Left renal cortex interstitium (tissue), 4 donors: ENCODE results near the gene ANKUB1. TPM values are rescaled to one million over a fixed set of nuclear protein-coding genes. Genes with fewer than 3 reads are reported as not detected.

Experiments used
- DNase-seq, 4 donors: peaks; one replicate each; pipeline ENCODE4 v3.0.0-alpha.2; 2013; ENCODE audit warnings: low read depth in 4 of 4, low spot score in 2 of 4, missing footprints in 1 of 4
- polyA plus RNA-seq, 4 donors: library from polyadenylated mRNA; unstranded; fragments of 120-200 nt; gene quantifications; one replicate each; pipeline ENCODE4 v1.2.1, GENCODE V29; 2013; ENCODE audit not compliant: insufficient read length in 4 of 4

Gene ANKUB1
- polyA plus RNA-seq, 4 donors = 0.17 to 0.70 (median 0.36) TPM; not detected in 1

DNA sequence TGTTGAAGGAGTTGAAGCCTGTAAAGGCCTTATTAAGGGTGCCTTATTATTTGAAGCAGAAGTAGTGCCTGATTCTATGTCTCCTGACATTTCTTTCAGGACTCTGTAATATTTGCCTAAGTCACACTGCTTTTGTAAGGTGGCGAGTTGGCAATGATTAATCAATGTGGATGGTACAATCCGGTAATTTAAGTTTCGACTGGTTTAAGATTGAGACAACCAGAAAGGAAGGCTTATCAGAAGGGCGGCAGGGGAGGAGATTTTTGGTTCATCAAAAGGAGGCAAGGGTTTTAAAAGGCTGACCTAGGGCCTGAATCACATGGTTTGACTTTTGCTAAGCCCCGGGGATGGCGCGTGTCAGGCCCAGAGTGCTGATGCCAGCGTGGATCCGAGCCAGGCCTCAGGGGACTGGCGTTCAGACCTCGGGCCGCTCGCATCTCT lies 19.8 kb upstream of the ANKUB1 start:
- DNase-seq = peak; percentile 13 to 21 (median 15)

DNA sequence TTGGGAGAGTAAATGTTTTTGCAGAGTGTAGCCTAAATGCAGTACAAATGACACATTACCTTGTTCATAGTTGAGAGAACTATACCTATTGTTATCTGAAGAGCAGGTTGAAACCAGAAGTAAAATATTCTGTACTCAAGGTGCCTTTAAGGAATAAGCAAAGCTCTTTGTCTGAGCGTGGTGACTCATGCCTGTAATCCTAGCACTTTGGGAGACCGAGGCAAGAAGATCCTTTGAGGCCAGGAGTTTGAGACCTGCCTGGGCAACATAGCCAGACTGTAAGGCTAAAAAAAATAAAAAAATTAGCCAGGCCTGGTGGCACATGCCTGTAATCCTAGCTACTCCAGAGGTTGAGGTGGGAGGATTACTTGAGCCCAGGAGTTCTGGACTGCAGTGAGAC lies 18.5 kb upstream of the ANKUB1 start:
- DNase-seq = no peak

DNA sequence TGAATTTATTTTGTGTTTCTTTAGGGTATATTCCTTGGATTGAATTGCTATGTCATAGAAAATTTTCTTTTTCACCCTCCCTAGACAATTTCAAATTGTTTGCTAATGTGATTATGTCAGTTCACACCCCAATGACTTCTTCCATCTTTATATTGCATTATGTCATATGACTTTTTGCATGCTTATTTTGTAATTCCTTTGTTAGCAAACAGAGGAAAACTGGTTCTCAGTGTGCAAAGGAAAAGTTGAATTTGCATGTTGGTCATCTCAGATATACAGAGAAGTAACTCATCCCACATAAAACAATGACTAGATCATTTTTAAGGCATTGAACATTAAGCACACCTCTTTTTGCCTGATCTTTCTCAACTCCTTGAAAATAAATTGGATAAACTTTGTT lies 17.3 kb upstream of the ANKUB1 start:
- DNase-seq = no peak

DNA sequence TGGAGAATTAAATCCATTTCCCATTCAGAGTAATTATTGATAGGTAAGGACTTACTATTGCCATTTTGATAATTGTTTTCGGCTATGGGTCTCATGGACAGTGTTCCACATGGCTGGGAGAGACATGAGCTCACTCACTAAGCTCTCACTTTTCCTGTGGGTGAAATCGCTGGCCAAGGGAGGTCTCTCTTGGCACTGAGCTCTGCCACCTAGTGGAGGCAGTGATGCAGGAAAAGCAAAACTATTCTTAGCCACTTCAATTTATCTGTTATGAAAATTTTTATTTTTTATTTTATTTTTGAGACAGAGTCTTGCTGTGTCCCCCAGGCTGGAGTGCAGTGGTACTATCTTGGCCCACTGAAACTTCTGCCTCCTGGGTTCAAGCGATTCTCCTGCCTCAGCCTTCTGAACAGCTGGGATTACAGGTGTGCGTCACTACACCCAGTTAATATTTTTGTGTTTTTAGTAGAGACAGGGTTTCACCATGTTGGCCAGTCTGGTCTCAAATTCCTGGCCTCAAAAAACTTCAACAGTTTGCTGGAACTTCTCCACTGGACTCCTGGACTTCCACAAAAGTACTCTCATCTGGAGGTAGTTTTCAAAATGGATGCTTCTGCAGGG lies 16.0 kb upstream of the ANKUB1 start:
- peak in 3 of 4 donors; percentile 26 to 55 (median 32) for DNase-seq

DNA sequence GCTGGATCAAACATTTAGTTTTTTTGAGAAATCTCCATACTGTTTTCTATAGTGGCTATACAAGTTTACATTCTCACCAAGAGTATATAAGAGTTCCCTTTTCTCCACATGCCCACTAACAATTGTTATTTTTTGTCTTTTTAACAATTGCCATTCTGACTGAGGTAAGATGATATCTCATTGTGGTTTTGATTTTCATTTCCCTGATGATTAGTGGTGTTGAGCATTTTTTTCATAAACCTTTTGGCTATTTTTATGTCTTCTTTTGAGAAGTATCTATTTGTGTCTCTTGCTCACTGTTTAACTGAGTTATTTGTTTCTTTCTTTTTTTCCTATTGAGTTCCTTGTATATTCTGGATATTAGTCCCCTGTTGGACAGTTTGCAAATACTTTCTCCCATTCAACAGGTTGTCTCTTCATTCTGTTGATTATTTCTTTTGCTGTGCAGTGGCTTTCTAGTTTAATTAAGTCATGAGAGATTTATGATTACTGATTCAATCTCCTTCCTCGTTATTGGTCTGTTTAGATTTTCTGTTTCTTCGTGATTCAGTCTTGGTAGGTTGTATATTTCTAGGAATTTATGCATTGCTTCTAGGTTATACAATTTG lies 13.9 kb upstream of the ANKUB1 start:
- no peak for DNase-seq

DNA sequence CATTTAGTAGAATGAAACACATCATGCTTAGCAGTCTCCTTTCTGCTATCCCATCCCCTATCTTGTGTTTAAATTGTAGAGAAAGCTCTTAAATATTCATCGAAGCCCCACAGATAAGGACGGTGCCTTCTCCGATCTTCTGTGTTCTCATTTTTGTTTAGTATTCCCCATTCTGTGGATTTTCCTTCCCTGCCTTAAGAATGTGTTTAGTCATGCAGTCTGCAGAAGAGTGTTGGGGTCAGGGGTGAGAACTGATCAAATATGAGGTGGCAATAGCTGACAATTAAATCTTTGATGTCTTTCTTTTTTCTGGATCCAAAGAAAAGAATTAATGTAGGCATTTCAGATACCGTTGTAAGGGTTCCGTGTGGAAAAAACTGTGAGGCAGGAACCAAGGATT lies 9.3 kb upstream of the ANKUB1 start:
- DNase-seq = no peak

DNA sequence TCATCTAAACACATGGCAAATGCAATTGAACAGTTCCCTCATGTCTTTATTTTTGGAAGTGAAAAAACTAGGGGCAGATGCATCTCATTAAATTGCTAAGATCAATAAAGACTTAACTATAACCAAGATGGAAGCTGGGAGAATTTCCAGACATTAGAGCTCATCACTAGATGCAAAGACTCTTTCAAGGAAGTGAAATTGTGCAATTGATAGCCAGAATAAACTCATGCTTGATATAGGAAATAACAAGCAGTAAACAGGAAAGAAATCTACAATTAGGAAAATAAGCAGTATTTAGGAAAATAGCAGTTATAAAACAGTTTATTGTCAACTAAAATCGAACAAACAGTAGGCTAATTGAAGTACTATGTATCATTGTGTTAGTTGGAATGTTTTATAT lies 8.8 kb upstream of the ANKUB1 start:
- DNase-seq = no peak

DNA sequence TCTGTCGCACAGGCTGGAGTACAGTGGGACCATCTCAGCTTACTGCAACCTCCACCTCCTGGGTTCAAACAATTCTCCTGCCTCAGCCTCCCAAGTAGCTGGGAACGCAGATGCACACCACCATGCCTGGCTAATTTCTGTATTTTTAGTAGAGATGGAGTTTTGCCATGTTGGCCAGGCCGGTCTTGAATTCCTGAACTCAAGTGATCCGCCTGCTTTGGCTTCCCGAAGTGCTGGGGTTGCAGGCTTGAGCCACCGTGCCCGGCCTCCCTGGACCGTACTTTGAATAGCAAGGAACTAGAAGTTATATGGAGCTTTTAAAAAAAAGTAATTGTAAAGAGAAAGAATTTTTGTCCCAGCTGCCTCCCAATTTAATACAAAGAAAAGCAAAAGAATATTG lies 8.3 kb upstream of the ANKUB1 start:
- DNase-seq = no peak

DNA sequence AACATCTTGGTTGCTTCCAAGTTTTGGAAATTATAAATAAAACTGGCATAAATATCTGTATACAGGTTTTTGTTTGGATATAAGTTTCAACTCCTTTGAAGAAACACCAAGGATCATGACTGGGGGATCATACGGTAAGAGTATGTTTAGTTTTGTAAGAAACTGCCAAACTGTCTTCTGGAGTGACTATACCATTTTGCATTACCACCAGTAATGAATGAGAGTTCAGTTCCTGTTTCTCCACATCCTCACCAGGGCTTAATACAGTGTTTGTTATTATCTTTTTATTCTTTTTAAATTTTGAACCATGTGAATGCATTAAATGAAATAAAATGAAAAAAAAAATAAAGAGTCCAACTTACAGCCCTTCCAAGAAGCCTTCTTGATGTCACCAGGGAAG lies 3.7 kb upstream of the ANKUB1 start:
- no peak for DNase-seq

DNA sequence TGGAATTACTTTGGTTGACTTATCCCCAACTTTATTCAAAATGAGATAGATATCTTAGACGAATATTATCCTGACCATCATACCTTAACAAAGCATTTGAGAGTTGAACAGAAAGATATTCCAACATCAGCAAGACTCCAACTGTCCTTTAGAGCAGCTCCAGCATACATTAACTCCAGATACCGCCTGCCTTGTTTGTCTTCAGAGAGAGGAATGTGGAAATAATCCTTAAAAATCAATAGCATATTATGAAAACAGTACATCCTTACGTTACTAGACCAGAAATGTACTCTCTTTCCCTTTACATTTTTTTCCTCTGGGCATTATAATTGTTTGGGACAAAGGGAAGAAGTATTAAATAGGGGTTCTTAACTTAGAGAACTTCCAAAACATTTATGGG lies 1.7 kb downstream of the ANKUB1 start:
- DNase-seq = no peak

DNA sequence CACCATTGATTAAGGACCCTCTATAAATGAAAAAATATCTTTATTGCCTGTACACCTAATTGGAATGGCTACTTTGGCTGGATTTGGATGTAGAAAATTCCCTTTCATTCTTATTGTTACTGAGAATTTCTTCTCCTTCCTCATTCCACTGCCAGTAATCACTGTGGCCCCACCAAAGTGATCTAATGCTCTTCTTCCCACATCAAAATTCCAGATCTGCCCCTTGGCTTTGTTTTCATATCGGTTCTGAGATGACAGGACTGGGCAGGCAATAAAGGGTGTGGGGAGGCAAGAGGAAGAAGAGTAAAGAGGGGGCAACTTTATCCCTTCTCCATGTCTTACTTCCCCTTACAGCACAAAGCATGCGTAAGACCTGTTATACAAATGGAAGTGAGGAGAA lies 2.1 kb downstream of the ANKUB1 start:
- no peak for DNase-seq

DNA sequence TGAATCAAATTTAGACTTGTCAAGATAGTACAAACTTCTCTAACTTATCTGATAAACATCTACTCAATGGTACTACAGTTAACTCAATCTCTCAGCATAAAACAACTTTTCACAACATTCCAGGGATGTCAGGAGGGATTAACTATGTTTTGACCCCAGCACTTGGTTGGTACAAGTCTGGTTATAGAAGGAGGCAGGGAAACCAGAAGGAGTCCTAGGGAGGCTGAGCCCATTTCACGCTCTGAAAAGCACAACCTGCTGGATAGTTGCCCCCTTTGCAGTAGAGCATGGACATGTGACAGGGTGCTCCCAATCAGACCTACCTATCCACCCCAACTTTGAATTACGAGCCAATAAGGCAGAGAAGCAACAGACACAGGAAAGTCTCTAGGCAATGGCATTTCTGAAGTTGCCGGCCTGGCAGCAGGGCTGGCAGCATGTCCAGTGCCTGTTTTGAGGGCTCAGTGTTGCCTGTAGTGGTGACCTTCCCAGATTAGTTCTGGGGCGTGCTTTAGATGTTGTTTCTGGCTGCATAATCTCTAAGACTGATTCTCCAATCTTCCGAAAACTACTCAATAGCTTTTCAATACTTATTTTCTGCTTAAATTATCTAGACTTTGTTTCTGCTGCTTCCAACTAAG lies 8.2 kb downstream of the ANKUB1 start:
- DNase-seq = no peak

DNA sequence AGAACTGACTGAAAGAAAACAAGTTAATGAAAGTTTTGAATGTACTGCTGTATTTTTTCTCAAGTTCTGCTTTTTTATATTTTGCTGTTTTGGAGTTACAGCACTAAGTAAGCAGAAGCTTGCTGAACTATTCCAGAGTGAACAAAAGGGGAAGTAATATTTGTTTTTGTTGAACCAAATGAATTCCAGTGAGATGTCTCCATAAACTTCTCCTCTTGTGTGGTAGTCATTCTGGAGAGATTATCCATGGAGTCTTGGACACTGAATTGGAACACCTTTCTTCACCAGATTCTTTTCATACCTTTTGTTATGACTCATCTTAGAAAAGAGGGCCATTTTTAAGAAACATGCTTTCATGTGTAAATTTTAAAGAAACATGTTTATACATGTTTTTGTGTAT lies 8.8 kb downstream of the ANKUB1 start:
- no peak for DNase-seq

DNA sequence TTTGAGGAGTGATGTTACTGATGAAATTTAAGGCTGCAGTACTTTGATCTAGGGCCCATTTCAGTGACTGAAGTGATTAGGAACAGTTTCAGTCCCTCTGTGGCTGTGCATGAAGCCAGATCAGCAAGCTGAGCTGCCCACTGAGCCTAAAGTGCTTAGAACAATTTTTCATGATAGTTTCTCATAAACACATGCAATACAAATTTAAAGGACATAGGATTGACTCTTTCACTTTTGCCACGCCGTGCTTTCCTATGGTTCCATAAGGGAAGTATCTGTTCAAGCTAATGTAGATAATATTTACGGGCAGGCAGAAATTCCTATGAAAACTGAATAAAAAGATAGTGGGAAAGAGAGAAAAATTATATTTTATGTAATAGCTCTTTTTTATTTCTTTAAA lies 10.6 kb downstream of the ANKUB1 start:
- no peak for DNase-seq

DNA sequence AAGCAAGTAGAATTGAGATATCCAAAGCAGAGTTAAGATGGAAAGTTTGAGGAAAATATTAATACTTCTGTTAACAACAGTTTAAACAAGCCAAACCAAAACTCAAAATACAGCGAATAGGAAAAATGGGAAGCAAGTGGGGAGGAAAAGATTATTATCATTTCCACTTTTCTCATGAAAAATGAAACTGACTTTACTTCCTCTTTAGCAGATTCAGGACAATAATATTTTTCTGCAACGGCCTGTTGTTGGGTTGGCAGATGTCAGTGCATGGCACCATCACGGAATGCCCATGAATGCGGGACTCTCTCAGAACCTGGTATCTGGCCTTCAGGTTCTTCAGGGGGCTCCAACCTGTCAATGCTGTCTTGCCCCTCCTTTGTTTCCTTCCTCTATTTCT lies 11.1 kb downstream of the ANKUB1 start:
- DNase-seq = no peak

DNA sequence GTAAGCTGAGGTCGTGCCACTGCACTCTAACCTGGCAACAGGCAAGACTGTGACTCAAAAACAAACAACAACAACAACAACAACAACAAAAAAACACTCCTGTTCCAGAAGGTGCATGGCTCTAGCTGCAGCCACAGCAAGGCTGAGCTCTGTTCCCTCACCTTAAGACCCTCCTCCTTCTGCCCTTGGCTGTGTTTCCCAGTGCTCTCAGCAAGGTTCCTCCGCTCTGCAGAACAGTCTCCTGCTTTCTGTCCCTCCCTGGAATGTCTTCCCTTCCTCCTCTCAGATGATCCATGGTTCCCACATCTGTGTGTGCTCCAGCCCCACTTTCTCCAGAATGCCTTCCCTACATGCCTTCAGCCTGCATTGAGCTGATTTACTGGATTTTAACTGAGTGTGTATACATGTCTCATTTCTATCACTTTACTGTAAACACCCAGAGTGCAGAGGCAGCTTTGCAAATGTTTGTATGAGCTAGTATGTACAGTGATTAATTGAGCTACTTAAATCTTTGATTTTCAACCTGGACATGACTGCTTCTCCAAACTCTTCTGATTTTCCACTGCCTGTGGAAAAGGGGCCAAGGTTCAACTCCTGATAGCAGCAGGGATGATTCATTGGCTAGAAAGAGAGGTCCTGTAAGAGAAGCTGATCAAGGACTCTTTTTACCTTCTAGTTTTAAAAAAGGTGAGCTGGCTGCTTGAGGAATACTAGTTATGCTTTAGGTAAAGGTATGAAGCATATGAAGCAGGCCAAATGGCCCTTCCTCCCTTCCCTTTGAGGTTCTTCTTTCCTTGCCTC lies 14.7 kb downstream of the ANKUB1 start:
- DNase-seq = no peak

DNA sequence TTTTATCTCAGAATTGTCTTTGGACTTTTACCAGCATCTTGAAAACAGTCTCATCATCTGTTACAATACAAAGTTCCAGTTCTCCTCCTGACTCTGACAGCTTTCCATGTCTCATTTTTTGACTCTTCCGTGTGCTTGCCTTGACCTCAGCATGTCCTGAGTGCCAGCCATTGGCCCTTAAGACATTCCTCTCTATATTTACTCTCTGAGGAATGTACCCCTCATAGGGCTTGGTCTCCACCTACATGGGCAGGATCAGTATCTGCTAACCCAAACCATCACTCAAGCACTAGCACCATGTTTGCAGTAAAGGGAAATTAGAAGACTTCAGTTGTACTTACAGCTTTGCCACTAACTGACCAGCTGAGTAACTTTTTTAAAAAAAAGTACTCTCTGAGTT lies 16.2 kb downstream of the ANKUB1 start:
- DNase-seq = no peak

DNA sequence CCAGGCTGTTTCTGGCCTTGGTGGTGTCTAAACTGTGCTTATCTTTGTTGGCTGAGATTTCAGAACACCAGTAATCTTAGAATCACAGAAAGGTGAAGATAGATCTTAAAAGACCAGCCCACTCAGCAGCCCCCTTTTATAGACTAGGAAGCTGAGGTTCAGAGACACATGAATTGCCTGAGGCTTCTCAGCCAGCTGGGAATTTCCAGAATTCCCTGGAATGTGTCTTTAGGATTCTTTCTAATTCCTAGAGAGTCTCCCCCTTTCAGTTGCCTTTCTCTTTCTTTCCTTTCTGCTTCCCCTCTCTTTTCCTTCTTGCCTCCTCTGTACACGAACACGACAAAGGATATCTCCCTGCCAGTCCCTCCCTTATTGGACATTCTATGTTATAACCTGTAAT lies 19.5 kb downstream of the ANKUB1 start:
- DNase-seq = no peak

DNA sequence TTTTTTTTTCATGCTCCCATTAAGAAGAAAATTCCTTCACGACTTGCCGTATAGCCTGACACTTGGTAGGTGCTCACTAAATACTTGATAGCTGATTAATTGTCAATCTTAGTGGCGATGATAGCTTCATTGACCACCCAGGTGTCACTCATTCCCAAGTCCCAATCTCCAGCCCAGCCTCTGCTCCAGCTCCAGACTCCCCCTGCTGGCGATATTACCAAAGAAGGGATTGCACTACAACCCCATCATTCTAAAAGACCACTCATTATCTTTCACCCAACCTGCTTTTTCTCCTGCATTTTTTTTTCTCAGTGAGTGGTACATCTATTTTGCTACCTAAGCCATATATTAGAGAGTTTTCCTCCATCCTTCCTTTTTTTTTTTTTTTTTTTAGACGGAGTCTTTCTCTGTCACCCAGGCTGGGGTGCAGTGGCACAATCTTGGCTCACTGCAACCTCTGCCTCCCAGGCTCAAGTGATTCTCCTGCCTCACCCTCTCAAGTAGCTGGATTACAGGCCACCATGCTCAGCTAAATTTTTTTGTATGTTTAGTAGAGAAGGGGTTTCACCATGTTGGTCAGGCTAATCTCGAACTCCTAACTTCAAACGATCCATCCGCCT lies 20.6 kb downstream of the ANKUB1 start:
- DNase-seq = peak in 1 of 4 donors; percentile 20

DNA sequence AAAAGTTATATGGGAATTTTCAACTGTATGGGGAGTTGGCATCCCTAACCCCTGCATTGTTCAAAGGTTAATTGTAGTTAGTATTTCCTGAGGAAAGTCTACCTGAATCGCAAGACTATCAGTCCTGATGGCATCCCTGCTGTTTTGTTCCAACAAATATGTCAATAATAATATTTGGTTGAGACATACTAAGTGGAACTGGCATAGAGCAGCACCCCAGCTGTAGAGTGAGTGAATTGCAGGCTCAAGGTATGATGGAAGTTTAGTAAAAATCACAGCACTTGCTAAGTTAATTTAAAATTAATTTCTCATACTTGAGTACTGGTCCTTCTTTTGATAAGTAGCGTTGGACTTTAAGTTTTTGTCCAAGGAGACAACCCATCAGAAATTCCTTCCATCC lies 22.1 kb downstream of the ANKUB1 start:
- no peak for DNase-seq

DNA sequence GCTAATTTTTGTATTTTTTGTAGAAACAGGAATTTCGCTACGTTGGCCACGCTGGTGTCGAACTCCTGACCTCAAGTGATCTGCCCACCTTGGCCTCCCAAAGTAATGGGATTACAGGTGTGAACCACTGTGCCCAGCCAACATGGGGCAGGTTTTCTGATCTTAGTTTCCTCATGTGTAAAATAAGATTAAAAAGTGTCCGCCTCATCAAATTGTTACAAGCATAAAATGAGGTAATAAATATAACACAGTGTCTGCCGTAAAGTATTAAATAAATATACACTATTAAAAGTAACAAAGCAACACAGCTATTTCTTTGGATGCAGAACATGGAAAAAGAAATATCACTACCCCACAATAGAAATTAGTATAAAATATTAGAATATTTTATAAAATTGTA lies 23.6 kb downstream of the ANKUB1 start:
- no peak for DNase-seq
